Dedifferentiated amniotic fluid mesenchymal stem cell (primary cell): Measurements from ENCODE around the gene ALKAL2.

Experiments used
- DNase-seq: peaks from one replicate; pipeline ENCODE4 v3.0.0-alpha.2; 2016; ENCODE audit errors: extremely low spot score

The ALKAL2 gene

DNA sequence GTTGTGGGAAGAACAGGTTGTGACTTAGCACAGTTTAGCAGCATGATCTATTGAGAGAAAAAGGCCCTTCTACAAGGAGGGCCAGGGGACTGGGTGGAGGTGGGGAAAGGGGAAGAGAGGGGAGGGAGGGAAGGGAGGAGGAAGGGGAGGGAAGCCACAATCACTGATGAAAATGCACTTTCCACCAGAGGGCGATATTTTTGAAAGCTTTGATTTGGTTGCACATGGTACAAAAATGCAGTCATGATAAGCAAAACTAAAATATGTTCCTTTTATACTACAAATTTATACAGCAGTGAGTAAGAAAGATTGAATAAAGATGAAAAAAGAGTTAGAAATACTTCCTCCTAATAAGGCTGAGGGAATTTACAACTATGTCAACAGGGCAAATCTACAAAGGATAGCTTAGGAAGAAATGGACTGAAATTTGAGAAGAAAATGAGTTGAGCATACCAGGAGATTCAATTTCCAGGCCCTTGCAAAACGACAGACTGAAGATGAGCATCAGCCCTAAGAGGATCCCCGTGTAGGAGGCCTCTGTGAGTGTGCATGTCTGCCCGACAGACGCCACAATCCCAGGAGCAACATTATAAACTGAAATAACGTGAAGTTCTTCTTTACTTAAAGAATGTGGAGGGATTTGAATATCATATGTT lies 41.3 kb downstream of the ALKAL2 start:
- peak; percentile 72 for DNase-seq

DNA sequence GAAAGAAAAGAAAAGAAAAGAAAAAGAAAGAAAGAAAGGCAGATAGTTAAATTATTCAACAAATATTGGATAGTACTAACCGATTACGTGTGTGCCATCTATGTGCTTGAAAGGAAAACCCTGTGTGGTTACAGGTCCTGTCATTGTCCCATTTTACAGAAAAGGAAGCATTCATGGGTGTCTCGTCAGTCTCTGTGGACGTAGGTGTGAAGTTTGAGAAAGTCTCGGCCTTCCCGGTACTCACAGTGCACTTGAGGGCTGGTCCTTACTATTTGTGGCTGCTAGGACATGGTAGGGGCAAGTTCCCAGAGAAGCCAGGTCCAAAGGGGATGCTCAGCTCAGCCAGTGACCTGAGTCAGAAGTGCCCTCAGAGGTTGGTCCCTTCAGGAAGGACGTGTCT lies 43.3 kb downstream of the ALKAL2 start:
- DNase-seq, result no peak

DNA sequence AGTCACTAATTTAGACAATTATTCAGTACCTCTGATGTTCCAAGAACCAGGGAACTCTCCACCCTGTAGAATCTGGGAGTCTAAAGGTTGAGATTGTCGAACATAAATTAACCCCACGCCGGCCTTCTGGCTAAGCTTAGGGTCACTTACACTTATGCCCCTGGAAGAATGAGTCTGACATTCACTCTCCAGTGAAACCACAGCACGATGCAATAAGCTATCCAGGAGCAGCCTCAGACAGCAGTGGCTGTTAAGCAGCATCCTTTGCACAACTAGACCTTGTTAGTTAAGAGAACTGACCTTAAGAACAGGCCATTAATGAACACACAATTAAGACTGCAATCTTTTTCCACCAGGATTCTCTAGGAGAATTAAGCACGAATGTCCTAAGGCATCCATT lies 49.0 kb downstream of the ALKAL2 start:
- DNase-seq, result no peak

DNA sequence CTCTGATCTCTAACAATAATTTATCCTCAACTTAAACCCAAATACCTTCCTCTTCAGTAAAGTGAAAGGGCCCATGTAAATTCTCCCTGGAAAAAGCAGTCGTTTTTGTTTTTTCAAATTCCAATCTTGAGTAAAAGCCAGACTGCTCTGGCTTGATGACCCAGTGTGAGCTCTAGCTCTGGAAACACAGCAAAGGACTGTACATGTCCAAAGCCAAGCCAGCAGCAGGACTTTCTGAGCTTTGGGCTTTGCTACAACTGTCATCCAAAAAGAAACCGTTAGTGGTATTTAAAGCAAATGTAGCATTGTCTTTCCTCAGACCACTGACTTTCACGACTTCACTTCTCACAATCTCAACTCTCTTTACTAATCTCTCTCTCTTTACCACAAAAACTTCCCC lies 49.5 kb downstream of the ALKAL2 start:
- DNase-seq, result no peak

DNA sequence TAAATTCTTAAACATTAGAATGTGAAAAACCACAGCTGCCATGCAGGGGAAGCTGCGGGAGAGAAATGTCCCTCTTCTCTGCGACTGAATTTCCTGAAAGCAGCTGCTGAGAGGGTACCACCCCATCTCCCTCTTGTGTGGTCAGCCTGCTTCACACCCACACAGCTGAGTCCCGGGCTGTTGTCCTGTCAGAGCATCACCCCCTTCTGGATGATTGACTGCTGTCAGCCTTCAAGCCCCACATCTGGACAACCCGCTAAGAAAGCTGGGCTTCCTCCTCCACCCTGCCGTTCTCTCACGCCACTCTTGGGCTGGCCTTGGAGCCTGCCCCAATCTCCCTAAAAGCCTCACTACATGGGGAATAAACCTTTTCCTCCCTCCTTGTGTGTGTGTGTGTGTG lies 50.0 kb downstream of the ALKAL2 start:
- no peak for DNase-seq

DNA sequence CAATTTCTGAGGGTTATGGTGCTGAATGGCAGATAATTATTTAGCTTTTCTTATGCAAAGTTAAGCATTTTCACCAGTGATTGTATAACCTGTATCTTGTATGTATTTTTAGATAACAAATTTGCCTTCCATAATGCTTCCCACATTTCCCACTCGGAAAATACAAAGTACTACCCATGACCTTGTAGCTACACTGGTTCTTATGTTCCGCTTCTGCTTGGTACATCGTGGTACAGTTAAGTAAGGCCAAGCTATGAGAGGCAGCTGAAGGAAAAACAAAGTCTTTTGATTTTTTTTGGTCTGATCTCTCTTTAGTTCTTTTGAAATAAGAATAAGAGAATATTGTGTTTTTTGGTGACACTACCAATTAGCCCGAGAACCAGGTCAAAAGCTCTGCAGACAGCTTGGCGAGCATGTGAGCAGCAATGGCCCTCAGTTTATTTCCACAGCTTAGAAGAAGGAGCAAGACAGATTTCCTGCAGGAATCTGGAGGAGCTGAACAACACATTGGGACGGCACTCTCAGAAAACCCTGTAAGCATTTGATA lies 50.8 kb downstream of the ALKAL2 start:
- DNase-seq, result no peak

DNA sequence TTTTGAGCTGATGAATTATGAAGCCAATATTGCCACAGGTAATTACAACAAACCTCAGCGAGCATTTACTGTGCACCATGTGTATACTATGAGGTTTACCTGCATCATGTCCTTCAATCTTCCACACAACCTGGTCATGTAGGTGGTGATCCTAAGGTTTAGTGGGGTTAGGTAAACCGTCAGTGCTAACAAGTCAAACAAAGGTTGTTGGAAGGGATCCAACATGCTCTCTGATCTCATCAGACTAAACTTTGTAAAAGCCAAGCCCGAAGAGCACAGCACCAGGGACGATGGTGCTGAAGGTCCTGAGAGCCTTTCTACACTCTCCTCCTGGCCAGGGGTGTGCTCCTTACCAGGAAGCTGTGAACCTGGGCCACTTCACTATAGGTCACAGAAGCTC lies 53.5 kb downstream of the ALKAL2 start:
- no peak for DNase-seq

DNA sequence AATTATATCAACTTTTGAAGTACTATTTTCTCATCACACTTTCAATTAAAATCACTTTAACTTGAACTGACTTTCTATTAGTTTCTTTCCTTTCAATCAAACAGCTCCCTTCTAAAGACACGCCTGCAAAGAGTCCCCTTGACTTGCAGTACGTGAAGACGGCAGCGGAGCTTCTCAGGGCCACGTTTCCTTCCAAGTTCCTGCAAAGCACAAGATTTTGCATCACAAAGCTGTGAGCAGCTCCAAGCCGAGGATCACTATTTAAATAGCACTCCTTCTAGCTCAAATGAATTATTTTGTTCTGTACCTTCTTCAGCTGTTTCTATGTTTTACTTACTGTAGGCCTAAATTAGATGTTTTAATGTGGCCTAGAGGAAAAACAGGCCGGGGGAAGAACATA lies 54.9 kb downstream of the ALKAL2 start:
- no peak for DNase-seq

DNA sequence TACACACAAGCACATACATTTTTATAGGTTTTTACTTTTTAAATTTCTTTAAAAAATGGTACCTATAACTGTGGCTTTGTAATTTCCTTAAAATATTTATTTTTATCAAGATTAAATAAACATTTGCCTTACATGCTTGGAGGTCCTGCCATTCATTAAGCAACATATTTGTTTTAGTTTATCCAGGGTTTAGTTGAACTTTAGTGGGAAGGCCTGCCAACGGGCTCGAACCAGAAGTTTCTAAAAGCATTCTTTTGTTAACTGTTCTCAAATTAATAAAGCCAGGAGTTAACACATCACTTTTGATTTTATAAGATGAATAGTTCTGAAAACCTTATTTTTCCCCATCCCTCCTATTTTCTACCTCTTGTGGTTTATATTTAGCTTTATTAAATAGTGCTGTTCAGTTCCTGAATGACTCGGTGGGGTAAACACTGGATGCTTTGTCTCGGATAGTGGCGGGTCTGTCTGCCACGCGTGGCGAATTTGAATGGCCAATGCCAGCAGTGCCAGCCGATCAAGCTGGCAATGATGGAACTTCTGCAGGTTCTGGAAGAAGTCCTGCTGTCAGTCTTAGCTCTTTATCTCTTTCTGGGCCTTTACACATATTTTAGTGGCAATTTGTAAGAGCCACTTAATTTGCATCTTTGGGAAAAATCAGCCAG lies 56.2 kb downstream of the ALKAL2 start:
- DNase-seq, result no peak
